GM19468 (cell line): Measurements from ENCODE around the gene RBPJ.

Source experiments
- ATAC-seq: cut with Tn5 transposase; IDR thresholded peaks from one replicate; pipeline ENCODE4 v1.9.1; 2021; ENCODE audit warnings: mild to moderate bottlenecking, moderate library complexity, moderate number of reproducible peaks; ENCODE audit not compliant: unreplicated experiment; ENCODE audit errors: extremely low read depth

RBPJ gene

DNA sequence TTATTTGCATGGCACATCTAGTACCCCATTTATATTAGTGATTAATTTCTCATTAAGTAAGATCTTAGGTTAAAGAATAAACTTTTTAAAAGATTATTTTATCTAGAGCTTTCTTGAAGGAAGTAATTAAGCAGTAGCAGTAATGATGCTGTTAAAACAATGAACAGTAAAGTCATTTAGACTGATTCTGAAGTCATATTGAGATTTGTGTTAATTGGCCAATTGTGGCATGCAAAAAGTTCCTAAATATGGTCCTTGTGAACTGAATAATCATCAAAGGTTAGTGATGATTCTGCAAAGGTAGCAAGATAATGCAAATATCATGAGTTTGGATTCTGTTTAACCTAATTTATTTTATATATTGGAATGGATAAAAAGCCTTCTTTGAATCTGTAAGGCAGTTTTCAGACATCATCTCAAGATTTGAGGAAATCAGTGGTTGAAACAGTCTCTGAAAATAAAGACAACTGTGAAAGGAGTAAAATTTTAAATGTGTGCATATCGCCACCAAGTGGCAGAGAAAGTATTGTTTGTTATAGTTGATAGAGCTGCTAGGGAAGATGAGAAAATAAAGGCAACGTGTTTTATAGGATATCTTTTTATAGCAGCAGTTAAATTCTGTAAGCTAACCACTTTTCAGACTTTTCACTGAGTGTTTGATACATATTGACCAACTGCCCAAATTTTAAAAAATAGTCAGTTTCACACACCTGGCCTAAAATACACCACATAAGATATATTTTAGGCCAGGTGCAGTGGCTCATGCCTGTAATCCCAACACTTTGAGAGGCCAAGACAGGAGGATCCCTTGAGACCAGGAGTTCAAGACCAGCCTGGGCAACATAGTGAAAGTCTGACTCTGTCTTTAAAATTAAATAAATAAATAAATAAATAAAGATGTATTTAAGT, 89.8 kb downstream of the RBPJ start:
- no peak for ATAC-seq

DNA sequence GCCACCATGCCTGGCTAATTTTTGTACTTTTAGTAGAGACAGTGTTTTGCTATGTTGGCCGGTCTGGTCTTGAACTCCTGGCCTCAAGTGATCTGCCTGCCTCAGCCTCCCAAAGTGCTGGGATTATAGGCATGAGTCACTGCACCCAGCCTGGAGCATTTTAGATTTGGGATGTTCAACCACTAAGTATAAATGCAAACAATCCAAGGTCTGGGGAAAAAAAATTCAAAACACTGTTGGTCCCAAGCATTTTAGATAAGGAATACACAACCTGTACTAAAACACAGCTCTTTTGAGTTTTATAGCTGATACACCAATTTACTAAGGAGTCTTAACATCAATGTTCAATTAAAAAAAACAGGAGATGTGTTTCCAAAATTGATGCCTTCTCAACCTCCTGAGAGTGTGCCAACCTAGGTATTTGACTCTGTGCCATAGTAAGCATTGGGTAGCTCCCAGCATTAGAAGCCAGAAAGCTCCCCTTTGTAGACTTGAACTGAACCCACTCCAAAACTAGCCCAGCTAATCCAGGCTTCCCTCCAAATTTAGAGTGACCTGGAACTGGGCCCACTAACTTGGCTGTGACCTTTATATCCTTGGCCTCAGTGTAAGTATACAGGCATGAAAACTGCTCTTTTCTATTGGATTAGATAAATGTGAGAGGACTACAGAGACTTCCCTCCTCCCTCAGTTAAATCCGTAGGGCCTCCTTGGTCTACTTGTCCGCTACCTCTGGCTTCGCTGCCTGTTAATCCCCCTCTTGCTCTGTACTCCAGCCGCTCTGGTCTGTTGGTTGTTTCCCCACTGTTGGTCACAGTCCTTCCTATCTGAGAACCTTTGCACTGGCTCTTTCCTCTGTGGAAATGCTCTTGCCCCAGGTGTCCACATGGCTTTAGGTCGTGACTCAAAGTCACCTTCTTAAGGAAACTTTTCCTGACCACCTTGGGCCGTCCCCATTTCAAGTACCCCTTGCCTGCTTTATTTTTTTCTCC, 91.9 kb downstream of the RBPJ start:
- ATAC-seq = no peak

DNA sequence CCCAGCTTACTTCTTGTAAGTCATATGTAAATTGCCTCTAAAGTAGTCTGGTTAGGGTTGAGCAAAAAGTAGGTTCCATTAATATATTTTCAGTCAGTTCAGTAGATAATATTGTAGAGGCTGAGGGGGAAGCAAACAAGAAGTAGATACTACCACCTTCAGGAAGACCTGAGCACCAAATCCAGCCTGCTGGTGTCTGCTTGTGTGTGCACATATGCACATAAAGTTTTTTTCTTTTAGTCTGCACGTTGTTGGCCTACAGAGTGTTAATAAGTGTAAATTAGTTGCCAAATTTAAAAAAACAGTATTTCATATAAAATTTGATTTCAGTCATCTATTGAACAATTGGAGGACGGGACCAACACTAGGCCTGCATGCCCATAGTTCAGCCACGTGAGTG, 92.8 kb downstream of the RBPJ start:
- no peak for ATAC-seq

DNA sequence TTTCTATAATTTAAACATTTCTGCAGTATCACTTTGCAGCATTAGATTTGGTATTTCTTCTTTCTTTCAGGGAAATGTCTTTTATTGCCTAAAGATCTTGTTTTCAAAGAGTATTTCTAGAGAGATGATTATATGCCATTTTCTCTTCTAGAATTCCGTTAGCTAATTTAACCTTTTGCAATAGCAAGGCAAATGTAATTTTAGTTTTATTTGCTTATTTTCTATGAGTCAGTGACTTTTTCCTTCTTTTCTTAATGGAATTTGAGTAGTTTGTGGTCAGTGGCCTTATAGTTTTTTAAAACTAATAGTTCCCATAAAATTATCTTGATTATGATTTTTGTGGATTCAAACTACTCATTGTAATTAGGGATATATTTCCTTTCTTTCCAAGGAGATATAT, 97.3 kb downstream of the RBPJ start:
- ATAC-seq = no peak

DNA sequence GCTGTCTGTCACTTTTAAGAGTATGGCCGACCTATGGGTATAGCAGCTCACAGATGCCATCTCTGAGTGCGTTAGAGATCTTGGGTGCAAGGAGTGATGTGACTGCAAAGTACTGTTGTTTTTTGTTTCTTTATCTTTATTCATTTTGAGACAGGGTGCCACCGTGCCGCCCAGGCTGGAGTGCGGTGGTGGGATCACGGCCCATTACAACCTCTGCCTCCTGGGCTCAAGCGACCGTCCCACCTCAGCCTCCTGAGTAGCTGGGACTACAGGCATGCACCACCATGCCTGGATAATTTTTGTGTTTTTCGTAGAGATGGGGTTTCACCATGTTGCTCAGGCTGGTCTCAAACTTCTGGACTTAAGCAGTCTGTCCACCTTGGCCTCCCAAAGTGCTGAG, 98.0 kb downstream of the RBPJ start:
- no peak for ATAC-seq

DNA sequence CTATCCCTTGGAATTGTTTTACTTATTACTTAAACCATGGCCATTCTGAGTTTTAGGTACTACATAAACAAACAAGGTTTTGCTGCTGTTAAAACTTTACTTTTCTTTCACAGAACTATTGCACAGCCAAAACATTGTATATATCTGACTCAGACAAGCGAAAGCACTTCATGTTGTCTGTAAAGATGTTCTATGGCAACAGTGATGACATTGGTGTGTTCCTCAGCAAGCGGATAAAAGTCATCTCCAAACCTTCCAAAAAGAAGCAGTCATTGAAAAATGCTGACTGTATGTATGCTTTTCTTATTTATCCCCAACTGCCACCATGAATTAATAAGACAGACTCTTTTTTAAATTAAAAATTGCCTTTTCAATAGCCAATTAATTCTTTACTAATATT, 99.6 kb downstream of the RBPJ start:
- ATAC-seq = no peak

DNA sequence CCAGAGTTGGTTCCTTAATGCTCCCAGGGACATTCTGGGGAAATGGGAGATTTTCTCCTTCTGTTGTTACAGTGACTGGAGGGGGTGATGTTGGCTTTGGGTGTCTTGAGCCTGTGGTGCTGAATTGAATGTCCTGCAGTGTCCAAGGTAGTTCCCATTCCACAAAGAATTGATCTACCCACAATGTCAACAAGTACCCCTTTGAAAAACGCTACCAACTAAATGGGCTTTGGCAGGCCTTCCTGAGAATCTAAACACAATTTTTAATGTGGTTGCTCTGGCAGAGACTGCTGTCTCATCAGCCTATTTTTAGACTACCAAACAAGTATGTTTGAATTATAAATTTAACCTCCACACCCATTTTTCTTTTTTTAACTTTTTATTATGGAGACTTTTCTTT, 100.1 kb downstream of the RBPJ start:
- ATAC-seq = no peak

DNA sequence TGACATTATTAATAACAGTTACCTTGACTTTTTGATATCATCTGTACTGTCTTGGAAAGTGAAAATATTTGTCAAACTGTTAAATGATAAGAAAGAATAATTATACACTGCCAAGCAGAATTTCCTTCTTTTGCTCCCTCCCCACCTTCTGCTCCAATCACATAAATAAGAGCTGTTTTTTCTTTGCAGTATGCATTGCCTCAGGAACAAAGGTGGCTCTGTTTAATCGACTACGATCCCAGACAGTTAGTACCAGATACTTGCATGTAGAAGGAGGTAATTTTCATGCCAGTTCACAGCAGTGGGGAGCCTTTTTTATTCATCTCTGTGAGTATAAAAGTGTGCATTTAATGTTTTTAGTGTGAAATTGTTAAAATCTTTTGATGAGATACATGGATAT, 103.3 kb downstream of the RBPJ start:
- no peak for ATAC-seq

DNA sequence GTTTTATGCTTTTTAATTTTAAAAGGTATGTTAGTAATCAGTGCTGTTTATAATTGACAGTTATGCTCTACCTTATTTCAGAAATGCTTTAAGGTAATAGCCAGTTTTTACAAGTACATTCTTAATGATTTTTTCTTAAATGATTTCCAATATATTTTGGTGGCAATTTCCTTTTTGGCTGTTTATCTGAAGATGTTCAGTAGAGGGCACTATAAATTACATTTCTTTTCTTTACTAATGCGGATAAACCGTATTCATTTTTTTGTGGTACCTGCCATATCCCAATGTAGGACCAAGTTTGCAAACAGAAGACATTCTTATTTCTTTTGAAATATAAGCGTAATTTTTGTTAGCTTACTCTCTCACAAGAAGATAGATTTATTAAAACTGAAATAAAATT, 104.0 kb downstream of the RBPJ start:
- no peak for ATAC-seq

DNA sequence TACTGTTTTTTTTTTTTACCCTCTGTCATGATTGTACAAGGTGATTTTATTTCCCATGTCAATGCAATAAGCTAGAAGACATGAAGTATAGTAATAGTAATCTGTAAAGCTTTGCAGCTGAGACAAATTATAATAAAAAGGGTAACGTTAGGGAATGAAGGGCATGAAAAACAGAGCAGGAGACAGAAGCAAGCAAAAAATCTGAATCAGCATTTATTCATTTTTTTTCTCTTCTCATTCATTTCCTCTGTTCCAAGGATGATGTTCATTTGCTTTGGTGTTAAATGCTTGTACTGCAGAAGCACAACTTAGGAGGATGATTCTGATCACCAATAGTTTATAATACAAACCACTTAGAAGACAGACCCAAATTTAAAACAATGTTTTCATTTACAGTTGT, 105.1 kb downstream of the RBPJ start:
- ATAC-seq = no peak

DNA sequence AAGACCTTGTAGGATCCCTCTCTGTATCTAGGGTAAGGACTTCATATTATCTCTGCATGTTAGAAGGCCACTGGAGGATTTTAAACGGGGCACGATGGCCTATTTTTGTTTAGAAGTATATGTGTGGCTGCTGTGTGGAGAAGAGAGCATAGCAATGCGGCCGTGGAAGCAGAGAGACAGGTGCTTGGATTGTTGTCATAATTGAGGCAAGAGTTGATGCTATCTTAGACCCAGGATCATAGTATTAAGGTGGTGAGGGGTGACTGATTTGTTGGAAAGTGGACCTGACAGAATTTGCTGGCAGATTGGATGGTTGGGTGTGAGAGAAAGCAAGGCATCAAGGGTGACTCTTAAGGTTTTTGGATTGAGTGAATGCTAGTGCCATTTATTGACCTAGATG, 106.1 kb downstream of the RBPJ start:
- no peak for ATAC-seq

DNA sequence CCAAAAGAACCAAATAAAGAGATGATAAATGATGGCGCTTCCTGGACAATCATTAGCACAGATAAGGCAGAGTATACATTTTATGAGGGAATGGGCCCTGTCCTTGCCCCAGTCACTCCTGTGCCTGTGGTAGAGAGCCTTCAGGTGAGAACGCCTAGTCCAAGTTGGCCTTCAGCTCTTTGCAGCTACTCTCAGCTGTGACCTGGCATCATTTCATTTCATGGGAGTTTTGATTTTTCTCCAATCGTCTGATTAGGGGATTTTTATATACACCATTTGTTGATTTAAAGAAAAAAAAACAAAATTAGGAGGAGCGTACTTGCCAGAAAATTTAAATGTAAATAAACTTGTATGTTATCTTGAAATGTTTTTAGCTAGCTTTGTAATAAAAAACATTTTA, 109.1 kb downstream of the RBPJ start:
- no peak for ATAC-seq

DNA sequence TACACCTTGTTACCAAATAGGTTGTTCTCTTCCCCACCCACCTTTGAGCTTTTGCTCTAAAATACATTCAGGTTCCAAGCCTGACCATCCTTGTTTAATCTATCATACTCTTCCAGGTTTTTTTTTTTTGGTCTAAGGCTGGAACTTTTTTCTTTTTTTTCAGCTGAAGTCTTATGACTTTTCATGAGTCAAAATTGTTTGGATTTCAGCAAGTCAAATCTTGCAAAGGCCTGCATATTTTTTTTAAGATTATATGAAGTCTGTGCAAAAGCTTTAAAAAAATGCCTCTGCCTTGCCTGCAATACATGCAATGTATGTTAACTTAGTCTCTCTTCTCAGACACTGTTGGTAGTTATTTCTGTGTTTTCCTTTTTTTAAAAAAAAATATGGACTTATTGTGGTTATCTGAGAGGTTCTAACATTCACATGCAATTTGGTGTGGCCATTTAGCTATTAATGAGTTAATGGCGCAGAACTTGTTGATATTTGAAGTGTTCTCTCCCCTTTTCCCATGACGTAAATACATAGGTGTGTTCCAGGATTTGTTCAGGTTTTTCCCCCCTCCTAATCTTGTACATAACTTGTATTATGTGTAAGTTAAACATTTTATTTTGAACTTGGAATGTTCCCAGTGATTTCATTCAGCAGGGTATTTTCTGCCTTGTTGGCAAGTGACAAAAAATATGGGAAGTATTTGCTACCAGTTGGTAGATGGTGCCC, 110.8 kb downstream of the RBPJ start:
- no peak for ATAC-seq

DNA sequence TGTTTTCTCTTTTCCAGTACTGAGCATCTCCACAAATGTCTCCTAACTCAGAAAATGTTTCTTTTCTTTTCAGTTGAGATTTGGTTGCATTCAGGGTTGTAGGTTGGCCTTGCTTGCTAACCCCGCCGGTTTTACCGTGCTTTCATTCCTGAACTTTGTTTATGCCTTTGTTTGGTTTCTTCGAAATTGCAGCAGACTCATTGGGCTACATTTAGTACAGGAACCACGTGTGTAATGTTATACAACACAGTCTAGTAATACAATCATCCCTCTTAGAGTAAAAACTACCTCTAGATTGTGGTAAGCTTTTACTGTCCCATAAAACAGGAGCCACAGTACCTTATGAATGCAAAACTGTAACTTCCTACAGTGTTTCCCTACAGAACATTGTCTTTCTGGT, 111.6 kb downstream of the RBPJ start:
- ATAC-seq = no peak

DNA sequence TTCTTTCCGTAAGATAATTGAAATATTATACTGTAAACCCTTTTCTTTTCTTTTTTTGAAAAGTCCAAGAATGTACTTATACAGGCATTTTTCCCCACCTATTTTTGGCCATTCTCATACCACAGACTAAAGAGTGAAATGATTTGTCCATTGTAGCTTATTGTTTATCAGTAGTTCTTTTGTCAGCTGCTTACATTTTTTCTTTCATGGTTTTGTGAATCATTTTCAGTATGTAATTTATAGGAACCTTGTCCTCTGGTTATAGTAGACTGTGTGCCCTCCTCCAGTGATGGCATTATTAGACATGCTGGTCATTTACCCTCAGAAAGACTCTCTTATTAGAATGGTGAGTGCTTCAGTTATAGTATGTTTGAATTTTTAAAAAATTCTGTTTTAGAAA, 112.7 kb downstream of the RBPJ start:
- ATAC-seq = no peak

DNA sequence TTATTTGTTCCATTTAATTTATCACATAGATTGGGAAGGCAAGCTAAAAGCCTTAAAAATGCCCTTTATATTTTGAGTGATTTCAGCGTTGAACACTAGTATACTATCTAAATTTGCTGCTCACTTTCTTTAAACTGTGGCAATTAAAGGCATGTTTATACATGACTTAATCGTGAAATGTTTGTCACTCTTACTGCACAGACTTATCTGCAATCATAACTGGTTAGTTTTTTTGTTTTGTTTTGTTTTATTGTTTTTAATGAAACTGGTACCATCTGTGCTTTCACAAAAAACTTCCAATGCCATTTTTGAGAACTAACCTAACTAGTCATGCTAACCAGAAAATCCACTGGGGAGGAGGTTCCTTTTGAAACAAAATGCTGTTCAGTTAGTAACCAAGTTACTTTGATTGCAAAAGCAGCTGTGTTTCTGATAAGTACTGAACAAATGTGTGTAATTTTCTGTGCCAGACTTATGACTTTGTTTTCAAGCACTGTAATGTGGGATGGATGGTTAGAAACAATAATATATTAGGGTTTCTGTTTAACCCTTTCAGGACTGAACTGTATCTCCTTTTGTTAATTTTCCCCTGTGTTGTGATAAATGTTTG, 113.3 kb downstream of the RBPJ start:
- no peak for ATAC-seq

DNA sequence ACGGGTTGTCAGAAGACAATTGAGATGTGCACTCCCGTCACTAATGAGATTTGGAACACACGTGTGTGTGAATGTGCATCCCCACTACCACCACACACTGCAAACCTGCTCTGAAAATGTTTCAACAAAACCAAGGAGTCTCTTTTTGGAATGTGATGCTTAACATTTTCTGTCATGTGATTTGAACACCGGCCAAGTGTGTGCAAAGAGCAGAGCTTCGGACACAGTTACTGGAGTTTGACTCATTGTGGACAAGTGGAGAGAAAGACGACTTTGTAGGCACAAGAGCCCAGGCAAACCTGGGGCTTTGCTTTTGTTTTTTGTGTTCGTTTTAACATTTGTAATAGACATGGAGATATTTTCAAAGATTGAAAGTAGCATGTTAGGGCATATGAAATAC, 120.3 kb downstream of the RBPJ start:
- no peak for ATAC-seq

DNA sequence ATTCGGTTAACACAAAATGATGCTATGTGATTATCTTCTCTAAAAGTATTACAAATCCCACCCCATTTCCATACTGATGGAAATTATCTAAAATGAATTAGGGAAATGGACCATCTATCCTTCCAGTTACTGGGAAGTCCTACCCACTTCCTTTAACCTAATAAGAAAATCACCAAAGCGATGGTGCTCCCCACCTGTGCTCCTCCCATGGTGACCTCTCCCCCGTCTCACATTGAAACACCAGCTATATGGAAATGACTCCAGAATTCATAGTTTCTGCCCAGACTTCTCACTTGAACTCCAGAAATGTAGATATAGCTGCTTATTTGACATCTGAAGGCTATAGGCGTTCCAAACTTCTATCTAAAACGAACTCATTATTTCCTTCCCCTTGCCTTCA, 121.0 kb downstream of the RBPJ start:
- ATAC-seq = no peak

DNA sequence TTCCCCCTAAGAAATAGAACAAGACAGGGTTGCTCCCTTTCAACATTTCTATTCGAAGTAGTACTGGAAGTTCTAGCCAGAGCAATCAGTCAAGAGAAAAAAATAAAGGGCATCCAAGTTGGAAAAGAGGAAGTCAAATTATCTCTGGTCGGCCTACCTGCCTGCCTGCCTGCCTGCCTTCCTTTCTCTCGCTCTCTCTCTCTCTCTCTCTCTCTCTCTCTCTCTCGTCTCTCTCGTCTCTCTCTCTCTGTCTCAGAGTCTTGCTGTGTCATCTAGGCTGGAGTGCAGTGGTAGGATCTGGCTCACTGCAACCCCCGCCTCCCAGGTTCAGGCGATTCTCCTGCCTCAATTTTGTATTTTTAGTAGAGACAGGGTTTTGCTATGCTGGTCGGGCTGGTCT, 126.6 kb downstream of the RBPJ start:
- no peak for ATAC-seq

DNA sequence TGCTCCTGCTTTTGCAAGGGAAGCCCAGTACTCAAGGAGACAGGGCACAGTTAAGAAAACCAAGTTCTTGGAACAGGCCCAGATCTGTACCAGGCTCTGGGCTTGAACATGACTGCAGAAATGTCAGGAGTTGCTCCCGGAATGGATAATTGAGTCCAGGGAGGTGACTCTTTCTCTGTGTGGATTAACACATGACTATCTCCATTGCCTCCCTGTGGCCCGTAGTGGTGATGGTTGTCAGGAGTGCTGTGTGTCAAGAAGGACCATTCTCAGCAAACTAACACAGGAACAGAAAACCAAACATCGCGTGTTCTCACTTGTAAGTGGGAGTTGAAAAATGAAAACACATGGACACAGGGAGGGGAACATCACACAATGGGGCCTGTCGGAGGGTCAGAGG, 129.6 kb downstream of the RBPJ start:
- no peak for ATAC-seq
